Measurements from ENCODE around the gene ARMC9.

GRCh38 chr2:231203087-231203486 is 4.7 kb downstream of the ARMC9 start:
- no peak for TF ChIP-seq CTCF (IDR thresholded peaks at IDR 0.05)
- no peak for TF ChIP-seq POLR2A (IDR thresholded peaks at IDR 0.05)

All from testis (tissue), 2 donors.